SK-N-SH (cell line): ENCODE results near the gene OPN3.

Experiments
- CHD2 ChIP-seq: fragments of 150-350 bp; IDR thresholded peaks from 2 replicates; pipeline ENCODE4 v1.6.1; 2018; ENCODE audit warnings: low read length; ENCODE audit not compliant: partially characterized antibody
- FOXM1 ChIP-seq: IDR thresholded peaks from 2 replicates; pipeline ENCODE4 v1.4.0; 2012; ENCODE audit warnings: low read depth, mild to moderate bottlenecking
- JUND ChIP-seq: IDR thresholded peaks from 2 replicates; pipeline ENCODE4 v1.4.0; 2012
- POLR2AphosphoS5 ChIP-seq: IDR thresholded peaks from 2 replicates; pipeline ENCODE4 v1.6.1; 2012; ENCODE audit warnings: low read depth, low read length
- SIN3A ChIP-seq: IDR thresholded peaks from 2 replicates; pipeline ENCODE4 v1.6.1; 2012; ENCODE audit warnings: low read depth, mild to moderate bottlenecking, low read length, moderate library complexity, borderline replicate concordance
- TF ChIP-seq, protein P1 (sequence below): fragments of 200-600 bp; sonication (generic); IDR thresholded peaks from 2 replicates; pipeline ENCODE4 v1.6.1; 2017; ENCODE audit warnings: antibody characterized with exemption, mild to moderate bottlenecking, moderate library complexity
- TF ChIP-seq, protein P2 (sequence below): IDR thresholded peaks from 2 replicates; pipeline ENCODE4 v1.6.1; 2012; ENCODE audit warnings: mild to moderate bottlenecking, low read depth, low read length, moderate library complexity

DNA sequence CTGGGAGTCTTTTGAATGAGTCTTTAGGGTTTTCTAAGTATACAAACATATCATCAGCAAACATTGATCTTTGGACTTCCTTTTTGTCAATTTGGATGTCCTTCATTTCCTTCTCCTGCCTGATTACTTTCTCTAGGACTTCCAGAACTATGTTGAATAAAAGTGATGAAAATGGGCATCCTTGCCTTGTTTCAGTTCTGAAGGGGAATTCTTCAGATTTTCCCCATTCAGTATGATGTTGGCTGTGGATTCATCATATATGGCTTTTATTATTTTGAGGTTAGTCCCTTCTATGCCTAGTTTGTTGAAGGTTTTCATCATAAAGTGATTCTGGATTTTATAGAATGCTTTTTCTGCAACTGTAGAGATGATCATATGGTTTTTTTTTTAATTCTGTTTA, 66.0 kb downstream of the OPN3 start:
- TF ChIP-seq CHD2 (no peak), SIN3A (no peak), JUND (no peak), FOXM1 (no peak), POLR2AphosphoS5 (no peak)
- TF ChIP-seq, protein P1, sequence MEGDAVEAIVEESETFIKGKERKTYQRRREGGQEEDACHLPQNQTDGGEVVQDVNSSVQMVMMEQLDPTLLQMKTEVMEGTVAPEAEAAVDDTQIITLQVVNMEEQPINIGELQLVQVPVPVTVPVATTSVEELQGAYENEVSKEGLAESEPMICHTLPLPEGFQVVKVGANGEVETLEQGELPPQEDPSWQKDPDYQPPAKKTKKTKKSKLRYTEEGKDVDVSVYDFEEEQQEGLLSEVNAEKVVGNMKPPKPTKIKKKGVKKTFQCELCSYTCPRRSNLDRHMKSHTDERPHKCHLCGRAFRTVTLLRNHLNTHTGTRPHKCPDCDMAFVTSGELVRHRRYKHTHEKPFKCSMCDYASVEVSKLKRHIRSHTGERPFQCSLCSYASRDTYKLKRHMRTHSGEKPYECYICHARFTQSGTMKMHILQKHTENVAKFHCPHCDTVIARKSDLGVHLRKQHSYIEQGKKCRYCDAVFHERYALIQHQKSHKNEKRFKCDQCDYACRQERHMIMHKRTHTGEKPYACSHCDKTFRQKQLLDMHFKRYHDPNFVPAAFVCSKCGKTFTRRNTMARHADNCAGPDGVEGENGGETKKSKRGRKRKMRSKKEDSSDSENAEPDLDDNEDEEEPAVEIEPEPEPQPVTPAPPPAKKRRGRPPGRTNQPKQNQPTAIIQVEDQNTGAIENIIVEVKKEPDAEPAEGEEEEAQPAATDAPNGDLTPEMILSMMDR = no peak
- TF ChIP-seq, protein P2, sequence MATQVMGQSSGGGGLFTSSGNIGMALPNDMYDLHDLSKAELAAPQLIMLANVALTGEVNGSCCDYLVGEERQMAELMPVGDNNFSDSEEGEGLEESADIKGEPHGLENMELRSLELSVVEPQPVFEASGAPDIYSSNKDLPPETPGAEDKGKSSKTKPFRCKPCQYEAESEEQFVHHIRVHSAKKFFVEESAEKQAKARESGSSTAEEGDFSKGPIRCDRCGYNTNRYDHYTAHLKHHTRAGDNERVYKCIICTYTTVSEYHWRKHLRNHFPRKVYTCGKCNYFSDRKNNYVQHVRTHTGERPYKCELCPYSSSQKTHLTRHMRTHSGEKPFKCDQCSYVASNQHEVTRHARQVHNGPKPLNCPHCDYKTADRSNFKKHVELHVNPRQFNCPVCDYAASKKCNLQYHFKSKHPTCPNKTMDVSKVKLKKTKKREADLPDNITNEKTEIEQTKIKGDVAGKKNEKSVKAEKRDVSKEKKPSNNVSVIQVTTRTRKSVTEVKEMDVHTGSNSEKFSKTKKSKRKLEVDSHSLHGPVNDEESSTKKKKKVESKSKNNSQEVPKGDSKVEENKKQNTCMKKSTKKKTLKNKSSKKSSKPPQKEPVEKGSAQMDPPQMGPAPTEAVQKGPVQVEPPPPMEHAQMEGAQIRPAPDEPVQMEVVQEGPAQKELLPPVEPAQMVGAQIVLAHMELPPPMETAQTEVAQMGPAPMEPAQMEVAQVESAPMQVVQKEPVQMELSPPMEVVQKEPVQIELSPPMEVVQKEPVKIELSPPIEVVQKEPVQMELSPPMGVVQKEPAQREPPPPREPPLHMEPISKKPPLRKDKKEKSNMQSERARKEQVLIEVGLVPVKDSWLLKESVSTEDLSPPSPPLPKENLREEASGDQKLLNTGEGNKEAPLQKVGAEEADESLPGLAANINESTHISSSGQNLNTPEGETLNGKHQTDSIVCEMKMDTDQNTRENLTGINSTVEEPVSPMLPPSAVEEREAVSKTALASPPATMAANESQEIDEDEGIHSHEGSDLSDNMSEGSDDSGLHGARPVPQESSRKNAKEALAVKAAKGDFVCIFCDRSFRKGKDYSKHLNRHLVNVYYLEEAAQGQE = no peak
